NCI-H2227 (cell line): ENCODE measurements around the gene NUDT13.
A peak's percentile ranks its signal among the peaks of the same experiment; 100 is the strongest.

Experiments used
- DNase-seq: peaks from one replicate; lab custom pipeline; 2025; ENCODE audit not compliant: unreplicated experiment; lab: John Stamatoyannopoulos, UW

NUDT13 gene

DNA sequence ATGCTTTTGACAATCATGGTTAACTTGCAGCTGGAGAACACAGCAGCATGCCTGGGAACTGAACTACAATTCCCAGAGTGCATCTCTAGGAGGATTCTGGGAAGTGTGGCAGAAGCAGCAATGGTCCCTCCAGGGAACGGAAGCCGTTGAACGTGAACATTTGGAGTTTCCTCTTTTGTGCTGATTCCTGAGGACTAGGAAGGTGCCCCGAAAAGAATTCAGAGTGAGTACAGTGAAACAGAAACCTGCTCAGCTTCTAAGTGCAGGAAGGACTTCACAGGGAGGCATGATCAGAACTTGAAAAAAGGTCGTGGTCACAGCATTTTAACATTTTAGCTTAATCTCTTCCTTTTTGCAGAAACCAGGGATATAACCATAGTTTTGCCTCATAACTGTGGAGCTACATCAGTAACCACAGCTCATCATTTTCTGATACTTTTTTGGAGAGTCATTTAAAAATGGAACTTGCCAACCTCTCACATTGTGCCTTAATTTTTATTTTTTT, at the start of gene NUDT13:
Gene NUDT13, plus strand, starts transcription at position 111 of the 505 bp plus-strand sequence. CDS start 3,911 bp downstream, outside the sequence.
- DNase-seq = peak; percentile 72

DNA sequence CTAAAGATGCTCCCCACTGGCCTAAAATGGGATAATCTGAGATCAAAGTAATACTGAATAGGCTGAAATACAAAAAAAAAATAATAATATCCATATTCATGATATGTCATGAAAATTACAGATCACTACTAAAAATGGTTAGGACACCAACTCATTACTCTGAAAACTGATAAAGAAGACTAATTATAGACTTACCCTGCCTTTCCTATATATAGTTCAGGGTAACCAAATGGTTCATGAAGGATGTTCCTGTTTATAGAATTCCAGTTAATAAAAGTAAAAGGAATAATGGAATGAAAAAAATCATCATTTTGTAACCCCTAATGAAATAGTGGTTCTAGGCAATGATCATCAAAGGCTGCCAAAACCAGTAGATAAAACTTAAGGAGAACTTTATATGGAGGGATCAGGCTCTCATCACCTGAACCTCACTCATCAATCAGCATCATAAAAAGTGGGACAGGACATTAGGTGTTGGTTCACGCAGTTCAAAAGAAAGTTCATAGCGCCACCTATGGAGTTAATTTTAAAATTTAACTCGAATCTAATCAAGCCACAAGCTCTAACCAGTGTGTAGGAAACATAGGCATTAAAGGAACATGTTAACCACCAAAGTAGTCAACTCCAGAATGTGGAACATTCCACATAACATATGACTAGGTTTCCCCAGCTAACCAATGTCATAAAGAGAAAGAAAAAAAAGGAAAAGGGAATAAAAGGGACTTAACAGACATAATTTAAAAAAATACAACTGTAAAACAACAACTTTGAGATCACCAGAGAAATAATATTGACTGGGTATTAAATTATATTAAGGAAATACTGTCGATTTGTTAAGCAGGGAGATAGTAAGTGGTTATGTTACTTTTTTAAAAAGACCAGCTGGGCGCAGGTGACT, 49.3 kb upstream of the NUDT13 start:
- DNase-seq = peak; percentile 28

- no peak for DNase-seq
These were observed 48.5 kb upstream of the NUDT13 start for GRCh38 chr10:73061743-73062142.

GRCh38 chr10:73065441-73065840, 44.8 kb upstream of the NUDT13 start:
- no peak for DNase-seq

DNA sequence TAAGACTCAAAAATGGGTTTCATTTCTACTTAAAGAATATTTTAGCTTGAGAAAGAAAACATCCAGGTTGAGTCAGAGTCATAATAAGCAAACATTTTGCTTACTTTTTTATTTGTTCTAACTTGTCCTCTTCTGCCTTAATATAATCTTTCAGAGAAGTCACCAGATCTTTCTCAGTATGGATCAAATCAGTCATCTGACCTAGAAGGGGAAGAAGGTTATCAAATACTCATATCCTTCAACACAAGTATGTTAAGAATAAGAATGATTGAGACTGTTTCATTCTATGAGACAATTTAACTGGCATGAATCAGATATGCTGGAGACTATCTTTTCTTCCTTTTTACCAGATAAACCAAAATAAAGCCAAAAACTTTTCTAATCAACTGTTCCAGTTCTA, 36.6 kb upstream of the NUDT13 start:
- no peak for DNase-seq

- DNase-seq = no peak
These were observed 34.4 kb upstream of the NUDT13 start for GRCh38 chr10:73075829-73076228.

GRCh38 chr10:73076360-73077183, 33.7 kb upstream of the NUDT13 start:
- no peak for DNase-seq

DNA sequence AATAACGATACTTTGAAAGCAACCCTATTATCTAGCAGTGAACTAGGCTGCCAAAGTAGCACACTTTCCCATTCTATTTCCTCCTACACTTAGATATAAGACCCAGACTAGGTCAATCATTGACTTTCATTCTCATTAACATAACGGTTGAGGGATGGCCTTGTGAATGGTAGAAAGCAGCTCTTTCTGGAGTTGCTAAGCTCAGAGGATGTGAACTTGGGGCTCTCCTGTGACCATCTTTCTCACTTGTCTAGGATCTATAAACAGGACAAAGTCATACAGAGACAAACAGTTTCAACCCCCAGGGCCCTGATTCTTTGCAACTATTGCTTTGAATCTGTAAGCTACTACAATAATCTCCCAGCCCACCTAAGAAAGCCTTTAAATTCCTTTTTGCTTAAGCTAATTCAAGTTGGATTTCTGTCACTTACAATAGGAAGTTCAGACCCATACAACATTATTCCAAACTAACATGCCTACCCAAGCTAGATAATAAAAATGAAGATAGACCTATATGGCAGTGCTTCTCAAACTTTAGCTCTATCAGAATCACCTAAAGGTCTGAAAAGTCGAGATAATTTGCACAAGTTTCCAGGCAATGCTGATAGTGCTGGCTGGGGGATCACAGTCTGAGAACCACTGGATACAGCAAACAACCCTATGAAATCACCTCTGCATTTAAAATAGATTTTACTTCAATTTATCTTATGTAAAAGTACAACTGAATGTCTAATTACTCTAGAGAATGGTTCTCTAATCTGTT, 30.3 kb upstream of the NUDT13 start:
- no peak for DNase-seq

DNA sequence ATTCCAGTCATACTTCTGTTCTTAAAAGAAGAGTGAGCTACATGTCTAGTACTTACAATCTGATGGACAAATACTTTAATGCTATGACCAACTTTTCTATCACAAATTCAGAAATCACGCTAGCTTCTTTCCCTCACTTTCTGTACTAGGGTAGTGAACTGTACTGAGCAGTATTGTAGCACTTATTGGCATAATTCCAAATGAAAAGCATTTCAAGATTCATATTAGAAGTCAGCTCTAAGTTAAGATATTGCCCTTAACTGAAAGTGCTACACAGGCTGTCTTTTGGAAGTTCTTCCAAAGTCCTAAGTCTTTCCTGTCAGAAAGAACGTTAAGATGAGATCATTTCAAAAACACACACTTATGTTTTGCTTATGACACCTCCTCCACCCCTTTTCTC, 27.0 kb upstream of the NUDT13 start:
- no peak for DNase-seq

DNA sequence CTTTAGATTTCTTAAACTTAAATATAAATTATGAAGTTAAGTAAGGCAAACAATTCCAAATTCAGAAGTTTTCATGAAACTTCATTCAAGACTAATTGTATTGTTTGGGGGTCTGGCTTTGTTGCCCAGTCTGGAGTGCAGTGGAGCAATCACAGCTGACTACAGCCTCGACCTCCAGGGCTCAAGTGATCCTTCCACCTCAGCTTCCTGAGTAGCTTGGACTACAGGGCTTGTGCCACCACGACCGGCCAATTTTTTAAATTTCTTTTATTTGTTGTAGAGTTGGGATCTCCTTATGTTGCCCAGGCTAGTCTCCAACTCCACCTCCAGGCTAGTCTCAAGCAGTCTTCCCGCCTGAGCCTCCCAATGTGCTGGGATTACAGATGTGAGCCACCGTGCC, 26.0 kb upstream of the NUDT13 start:
- DNase-seq = no peak

DNA sequence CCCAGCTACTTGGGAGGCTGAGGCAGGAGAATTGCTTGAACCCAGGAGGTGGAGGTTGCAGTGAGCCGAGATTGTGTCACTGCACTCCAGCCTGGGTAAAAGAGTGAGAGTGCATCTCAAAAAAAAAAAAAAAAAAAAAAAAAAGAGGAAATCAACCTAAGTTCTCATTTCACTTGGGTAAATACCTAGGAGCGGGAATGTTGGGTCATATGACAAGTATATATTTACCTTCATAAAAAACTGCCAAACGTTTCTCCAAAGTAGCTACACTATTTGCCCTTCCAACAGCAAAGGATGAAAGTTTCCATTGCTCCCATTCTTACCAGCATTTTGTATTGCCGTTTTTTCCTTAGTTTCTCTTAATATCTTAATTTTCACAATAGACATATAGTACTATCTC, 23.4 kb upstream of the NUDT13 start:
- no peak for DNase-seq

GRCh38 chr10:73088304-73088703, 22.0 kb upstream of the NUDT13 start:
- DNase-seq = no peak

GRCh38 chr10:73092830-73093229, 17.4 kb upstream of the NUDT13 start:
- no peak for DNase-seq

GRCh38 chr10:73093922-73094850, 16.1 kb upstream of the NUDT13 start:
- no peak for DNase-seq

GRCh38 chr10:73094986-73095480, 15.2 kb upstream of the NUDT13 start:
- no peak for DNase-seq

DNA sequence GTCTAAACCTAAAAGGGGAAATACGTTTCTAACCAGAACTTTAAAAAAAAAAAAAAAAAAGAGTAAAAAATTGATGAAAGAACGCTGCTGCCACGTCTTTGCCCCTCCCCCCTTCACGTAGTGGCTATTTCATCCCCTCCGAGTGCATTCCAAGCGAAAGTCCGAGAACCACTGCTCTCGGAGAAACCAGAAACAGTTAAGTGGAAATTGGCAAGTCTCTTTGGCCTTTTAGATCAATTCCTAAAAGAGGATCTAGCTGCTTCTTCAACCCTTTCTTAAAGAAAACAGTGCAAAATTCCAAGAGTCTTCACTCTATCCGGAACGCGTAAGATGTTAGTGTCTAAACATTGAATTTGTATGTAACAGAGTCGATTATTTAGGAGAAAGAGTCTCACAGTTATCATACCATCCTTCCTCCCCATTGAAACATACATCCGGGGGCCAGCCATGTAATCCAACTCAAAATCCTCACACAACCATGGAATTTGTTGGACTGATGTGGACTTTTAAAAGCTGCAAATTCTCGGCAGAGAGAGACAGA, 14.7 kb upstream of the NUDT13 start:
- DNase-seq = peak; percentile 44

DNA sequence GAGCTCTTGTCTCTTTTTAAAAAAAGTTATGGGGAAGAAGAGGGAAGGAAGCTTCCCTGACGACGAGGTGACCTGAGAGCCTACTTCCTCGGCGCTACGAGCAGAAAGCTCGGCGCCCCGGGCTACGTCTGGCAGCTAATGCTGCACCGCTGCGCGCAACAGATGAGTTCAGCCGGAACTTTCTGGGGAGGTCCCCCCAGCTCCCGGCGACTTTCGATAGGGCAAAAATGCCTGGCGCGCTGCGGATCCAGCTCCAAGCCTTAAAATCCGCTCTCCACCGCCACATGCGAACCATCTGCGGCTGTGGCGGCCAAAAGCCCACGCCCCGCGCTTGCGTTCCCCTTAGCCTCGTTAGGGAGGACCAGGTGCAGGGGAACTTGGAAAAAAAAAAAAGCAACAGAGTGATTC, 14.2 kb upstream of the NUDT13 start:
- peak; percentile 61 for DNase-seq

DNA sequence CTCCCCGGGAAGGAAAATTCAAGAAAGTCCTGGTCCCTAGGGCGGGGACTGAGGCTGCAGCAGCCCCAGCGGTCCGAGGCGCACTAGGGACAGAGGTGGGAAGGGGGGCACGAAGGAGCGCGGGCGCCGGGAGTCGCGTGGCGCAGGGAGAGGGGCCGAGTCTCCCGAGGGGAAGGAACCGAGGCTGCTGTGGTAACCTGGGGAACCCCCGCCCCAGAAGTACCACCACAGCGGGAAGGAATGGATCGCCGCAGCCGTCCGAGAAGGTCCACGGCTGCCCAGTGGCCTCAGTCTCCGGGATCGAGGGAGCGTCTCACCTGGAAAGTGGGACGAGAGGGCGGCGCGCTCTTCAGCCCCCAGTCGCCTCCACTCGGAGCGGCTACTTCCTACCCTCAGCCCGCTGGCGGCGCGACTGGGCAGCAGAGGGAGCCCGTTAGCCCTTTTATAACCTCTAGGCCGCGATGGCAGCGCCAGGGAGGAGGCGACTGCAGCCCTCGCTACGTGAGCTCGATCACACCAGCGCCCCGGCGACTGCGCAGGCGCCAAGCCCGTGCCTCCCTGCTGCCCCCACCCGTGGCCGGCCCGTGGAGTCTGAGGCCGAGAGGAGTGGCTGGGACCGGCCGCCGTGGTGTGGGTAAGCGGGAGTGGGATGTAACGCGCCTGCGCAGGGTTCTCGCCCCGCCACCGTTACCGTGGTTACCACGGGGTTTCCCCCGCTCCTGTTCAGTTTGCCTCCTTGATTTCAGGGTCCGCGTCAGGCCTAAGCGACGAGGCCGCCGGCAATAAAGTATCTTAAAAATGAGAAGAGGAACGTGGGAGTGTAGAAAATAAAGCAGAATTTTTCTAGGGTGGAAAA, 13.6 kb upstream of the NUDT13 start, which contains the start of gene P4HA1:
Gene P4HA1, minus strand, starts transcription at position 418 of the 856 bp plus-strand sequence. CDS start 21,983 bp downstream, outside the sequence.
- peak; percentile 97 for DNase-seq
